ENCODE measurements around the gene CPB2.

The CPB2 gene

DNA sequence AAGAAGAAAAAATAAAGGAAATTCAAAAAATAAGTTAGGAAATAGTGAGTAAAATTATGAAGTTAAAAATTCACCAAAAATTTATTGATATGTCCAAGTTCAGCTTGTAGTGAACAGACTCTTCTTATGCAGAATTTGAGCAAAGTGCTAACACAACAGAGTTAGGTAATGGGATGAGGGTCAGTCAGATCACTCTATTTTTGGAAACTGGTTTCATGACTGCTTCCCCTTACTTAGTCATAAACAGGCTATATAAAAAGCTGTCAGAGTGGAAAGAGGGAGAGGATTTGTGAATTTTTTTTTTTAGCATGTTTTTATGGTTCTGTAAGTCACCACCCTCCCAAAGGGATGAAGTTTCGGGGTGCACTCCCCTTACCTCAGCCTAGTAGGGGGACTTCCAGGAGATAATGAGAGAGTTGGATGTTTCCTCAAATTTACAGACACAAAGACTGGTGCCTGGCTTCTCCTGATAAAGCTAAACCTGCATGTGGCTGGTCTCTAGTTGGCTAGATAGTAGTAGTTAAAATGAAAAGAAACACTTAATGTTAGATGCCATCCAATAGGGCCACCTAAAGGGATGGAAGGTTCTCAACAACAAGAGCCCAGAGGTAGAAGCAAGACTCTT, 4.5 kb downstream of the CPB2 start:
- DNase-seq: no peak

- DNase-seq: no peak
Measured at GRCh38 chr13:46097663-46098062, 7.2 kb downstream of the CPB2 start.

DNA sequence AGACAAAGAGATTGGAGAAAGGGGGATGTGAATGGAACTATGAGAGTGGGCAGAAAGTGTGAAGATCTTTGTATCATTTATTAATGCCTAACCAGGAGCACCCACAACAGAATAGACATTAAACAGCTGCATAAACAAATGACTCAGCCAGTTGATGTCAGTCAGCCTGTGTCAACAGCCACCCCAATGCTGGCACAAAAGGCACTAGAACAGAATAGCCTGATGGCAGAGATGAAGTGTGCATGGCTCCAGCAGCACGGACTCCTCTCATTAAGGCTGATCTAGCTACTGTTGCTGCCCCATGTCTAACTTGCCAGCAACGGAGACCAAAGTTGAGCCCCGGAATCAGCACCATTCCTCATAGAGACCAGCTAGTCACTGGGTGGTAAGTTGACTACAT, 7.8 kb downstream of the CPB2 start:
- peak in 36 of 56 donors; percentile 3 to 83 (median 34) for DNase-seq

DNA sequence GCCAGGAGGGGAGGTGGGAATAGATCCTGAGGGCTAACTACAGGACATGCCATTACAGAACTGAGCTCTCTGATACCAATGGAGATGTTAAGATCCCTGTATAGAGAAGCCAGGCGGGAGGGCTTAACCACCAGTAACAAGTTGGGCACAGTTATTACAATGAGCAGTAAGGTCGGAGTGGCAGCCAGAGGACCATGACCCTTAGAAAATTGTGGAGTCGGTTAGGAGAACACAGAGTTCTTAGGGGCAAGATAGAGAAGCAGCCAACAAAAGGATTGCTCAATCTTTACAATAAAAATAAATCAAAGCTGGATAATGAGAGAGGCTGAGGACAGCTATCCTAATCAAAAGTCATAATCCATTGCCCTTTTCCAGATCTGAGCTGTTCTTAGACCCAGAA, 10.4 kb downstream of the CPB2 start:
- DNase-seq: no peak

DNA sequence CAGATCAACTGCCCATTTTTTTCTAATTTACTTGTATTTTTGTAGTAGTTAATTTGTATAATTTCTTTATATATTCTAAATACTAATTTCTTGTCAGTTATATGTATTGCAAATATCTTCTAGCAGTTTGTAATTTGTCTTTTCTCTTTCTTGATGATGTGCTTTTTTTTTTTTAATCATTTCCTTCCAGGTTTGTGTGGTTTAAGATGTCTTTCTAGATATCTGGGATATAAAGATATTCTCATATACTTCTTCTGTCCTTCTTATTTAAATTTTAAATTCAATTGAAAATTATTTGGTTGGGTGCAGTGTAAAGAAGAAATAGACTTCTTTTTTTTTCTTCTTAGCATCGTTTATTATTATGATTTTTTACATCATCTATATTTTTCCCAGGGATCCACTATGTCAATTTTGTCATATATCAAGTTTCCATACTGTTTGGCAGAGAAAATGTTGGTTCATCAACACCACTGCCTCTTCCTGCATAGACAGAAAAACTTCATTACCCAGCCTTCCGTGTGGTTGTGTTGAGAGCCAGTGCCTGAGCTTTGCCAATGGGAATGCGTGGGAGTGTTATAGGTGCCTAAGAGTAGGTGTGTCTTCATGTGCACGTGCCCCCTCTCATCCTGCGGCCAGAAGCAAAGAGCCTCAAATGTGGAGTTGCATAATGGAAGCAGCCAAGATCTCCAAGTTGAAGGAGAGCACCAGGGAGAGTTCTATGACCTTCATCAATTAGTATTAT, 15.8 kb downstream of the CPB2 start:
- no peak for DNase-seq

DNA sequence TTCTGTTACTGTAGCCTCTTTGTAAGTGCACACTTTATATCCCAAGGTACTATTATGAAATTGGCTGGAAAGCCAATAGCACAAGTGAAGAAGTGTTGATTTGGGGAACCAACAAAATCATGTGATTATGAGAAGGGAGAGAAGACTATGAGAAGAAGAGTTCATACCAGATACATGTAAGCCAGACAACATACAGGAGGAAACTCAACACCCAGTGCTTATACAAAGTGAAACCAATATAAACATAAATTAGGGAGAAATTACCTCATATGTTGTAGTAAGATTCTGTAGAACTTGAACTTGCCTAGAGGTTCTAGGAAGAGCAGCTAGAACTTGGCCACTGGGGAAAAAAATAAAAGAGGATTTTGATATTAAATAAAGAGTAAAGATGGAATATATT, 17.4 kb downstream of the CPB2 start:
- DNase-seq: no peak

DNA sequence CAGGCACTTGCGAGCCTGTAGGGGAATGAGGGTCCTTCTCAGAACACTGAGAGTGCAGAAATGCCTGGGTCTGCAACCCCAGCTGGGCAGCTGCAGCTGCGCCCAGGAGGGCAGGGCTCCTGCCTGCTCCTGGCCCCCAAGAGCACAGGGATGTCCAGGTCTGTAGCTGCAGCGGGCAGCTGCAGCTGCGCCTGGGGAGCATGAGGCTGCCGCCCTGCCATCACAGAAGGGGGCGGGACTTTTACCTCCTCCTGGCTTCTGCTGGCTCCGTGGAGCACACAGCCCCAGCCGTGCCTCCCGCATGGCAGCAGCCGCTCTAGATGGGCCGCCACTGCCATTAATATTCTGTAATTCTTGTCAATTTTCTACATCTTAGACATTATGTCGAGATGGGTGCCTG, 17.8 kb downstream of the CPB2 start:
- no peak for DNase-seq

GRCh38 chr13:46086421-46086922, 18.4 kb downstream of the CPB2 start:
- DNase-seq: no peak

GRCh38 chr13:46085737-46086136, 19.1 kb downstream of the CPB2 start:
- no peak for DNase-seq

DNA sequence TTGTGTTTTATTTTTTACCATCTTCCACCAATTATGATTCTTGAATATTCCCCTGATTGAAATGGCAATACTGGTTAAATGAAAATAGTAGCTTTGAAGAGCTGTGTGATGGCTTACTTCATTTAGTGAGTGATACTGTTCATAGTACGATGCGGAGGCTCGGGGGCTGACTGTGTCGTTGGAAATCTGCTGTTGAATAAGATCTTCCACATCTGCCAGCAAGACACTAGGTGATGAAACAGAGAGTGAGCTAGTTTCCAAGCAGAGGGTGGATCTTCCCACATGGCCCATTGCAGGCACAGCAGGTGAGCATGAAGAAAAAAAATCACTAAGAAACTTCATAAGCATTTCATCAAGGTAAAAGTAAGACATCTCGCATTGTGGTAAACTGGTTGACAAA, 22.5 kb downstream of the CPB2 start:
- DNase-seq: peak in 10 of 56 donors; percentile 13 to 58 (median 37)

DNA sequence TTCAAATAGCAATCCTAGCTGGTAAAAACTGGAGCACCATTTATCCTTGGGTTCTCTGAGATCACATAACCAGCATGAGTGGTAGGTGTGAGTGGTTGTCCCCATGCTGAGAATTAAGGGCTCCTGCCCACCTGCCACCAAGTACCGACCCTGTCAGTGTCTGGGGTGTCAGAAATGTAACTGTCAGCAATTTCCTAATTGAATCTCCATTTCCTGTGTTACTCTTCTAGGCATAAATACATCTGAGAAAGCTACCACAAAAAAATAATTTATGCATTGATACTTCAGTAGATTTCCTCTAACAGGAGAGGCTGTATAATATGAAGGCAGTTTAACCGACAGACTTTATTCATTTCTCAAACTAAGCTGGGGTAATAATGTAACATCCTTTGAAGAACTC, 25.1 kb downstream of the CPB2 start:
- DNase-seq: no peak

- no peak for DNase-seq
Measured at GRCh38 chr13:46077265-46077664, 27.6 kb downstream of the CPB2 start.

GRCh38 chr13:46076827-46077226, 28.0 kb downstream of the CPB2 start:
- DNase-seq: no peak

DNA sequence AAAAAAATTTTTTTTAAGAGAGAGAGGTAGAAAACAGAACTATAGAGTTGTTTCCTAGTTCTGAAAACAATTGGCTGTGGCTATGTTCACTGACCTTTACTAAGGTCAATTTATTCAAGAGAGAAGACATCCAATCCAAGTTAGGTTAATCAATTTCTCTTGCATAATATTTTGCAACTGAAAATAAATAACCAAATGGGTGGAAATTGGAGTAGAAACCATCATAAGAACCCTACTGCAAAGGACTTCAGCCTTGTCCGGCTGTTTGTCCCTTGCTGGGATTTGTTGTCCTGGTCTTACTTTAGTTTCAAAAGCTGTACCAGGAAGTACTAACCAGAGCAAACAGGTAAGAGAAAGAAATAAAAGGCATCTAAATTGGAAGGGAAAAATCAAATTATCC, 29.0 kb downstream of the CPB2 start:
- DNase-seq: no peak

DNA sequence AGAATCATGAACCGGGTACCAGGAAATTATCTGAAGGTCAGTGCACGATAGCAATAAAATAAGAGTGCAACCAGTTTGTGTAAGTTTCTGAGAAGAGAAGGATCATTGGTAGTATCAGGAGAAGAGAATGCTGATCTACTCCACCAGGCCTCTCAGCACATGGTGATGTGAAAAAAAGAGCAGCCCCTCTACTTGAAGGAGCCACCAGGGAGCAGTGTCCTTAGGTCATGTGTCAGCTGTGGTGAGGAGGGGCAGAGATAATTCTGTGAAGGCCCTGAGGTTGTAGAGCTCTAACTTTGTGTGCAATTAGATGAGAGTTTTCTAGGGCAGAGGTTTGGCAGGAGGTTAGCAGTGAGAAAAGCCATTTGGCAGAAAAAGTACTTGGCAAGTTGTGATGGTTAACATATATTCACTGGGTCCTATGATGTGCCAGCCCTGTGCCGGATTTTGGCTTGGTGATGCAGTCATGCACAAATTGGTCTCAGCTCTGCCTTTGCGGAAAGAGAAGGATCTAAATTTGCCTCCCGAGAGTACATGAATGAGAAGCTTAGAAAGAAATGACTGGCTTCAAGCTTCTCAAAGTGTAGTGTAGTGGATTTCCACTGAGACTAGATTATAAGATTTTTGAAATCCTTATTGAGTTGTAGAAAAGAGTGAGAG, 33.1 kb downstream of the CPB2 start:
- no peak for DNase-seq

DNA sequence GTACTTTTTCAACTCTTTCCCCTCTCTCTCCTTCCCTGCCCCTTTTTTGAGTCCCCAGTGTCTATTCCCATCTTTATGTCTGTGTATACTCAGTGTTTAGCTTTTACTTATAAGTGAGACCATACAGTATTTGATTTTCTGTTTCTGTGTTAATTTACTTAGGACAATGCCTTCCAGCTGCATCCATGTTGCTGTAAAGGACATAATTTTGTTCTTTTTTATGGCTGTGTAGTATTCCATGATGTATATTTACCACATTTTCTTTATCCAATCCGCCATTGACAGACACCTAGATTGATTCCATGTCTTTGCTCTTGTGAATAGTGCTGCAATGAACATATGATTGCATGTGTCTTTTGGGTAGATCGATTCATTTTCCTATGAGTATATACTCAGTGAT, 41.5 kb downstream of the CPB2 start:
- DNase-seq: no peak

DNA sequence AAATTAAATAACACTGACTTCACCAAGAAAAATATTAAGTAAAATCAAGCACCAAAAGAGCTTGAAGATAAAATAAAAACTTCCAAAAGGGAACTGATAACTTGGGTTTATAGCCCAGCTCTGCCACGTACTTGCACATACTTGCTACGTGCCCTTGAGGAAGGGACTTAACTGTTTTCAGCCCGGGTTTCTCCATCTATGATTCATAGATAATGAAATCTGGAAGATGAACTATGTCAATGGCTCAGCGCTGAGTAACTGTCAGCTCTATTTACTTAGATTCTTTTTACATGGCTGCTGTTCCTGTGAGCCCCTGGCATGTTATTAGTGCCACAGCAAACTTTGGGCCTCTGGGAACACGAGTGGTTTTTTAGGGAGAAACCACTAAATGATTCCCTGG, 42.6 kb downstream of the CPB2 start:
- no peak for DNase-seq

- DNase-seq: peak in 2 of 56 donors; percentile 4 to 7
Measured at GRCh38 chr13:46059405-46059804, 45.4 kb downstream of the CPB2 start.

GRCh38 chr13:46058268-46058667, 46.6 kb downstream of the CPB2 start:
- DNase-seq: no peak

- DNase-seq: peak in 7 of 56 donors; percentile 5 to 40 (median 15)
Measured at GRCh38 chr13:46057256-46058015, 47.4 kb downstream of the CPB2 start.

- DNase-seq: no peak
Measured at GRCh38 chr13:46053162-46054012, 51.4 kb downstream of the CPB2 start.

Data from nucleus accumbens (tissue), 56 donors.